SK-N-SH (cell line): ENCODE measurements around the gene MPZL1. TPM values are rescaled to one million over a fixed set of nuclear protein-coding genes. Genes with fewer than 3 reads are reported as not detected.

Experiments used
- CTCF ChIA-PET: fragments of 300-600, 350-600 bp; formaldehyde crosslinking; extraction: SDS; loops from one replicate; lab custom pipeline; 2021; lab: Yijun Ruan, JAX
- POLR2A ChIA-PET: fragments of 350-600 bp; sonication (Branson Sonifier 250); formaldehyde crosslinking; extraction: SDS; loops from one replicate; lab custom pipeline; 2020; ENCODE audit warnings: antibody characterized with exemption, inconsistent platforms; lab: Yijun Ruan, JAX
- DNase-seq: peaks from one replicate; pipeline ENCODE4 v3.0.0; 2012
- H2AFZ ChIP-seq: fragments of 200-600 bp; sonication (generic); 2 replicates; pipeline ENCODE4 v1.8.1; 2016; ENCODE audit warnings: antibody characterized with exemption, mild to moderate bottlenecking, low read depth
- H3F3A ChIP-seq: fragments of 200-600 bp; sonication (generic); replicated peaks from 2 replicates; pipeline ENCODE3; 2016; ENCODE audit warnings: antibody characterized with exemption, mild to moderate bottlenecking; ENCODE audit not compliant: insufficient read depth
- H3K27ac ChIP-seq, 2 experiments: fragments of 200-500 bp in 1 of 2; fragments of 200-600 bp in 1 of 2; sonication (Bioruptor generic) in 1 of 2; sonication (generic), shearing (Covaris generic) in 1 of 2; 2 replicates each; pipeline versions ENCODE4 v1.5.1 to v1.6.1; 2014 to 2016; ENCODE audit warnings: low read depth in 2 of 2, inconsistent platforms in 1 of 2, low read length in 1 of 2, mild to moderate bottlenecking in 1 of 2, mixed read lengths in 1 of 2
- H3K27me3 ChIP-seq: fragments of 200-600 bp; sonication (generic), shearing (Covaris generic); 2 replicates; pipeline ENCODE4 v1.6.1; 2016; ENCODE audit warnings: mixed run types; ENCODE audit not compliant: insufficient read depth
- H3K36me3 ChIP-seq, 2 experiments: fragments of 200-500 bp in 1 of 2; fragments of 200-600 bp in 1 of 2; sonication (Bioruptor generic) in 1 of 2; sonication (generic) in 1 of 2; replicated peaks in 1 of 2; 2 replicates each; pipeline versions ENCODE3 to v1.5.1; 2014 to 2016; ENCODE audit warnings: low read length in 1 of 2, mild to moderate bottlenecking in 1 of 2; ENCODE audit not compliant: insufficient read depth in 2 of 2, control insufficient read depth in 1 of 2
- H3K4me1 ChIP-seq, 2 experiments: fragments of 200-500 bp in 1 of 2; fragments of 200-600 bp in 1 of 2; sonication (Bioruptor generic) in 1 of 2; sonication (generic), shearing (Covaris generic) in 1 of 2; 2 replicates each; pipeline versions ENCODE4 v1.5.1 to v1.6.1; 2014 to 2016; ENCODE audit warnings: low read depth in 1 of 2, low read length in 1 of 2, mixed run types in 1 of 2; ENCODE audit not compliant: insufficient read depth in 2 of 2, control insufficient read depth in 1 of 2
- H3K4me2 ChIP-seq: fragments of 200-600 bp; sonication (generic), shearing (Covaris generic); 2 replicates; pipeline ENCODE4 v1.6.1; 2017; ENCODE audit warnings: mixed run types
- H3K4me3 ChIP-seq, 2 experiments: fragments of 200-500 bp in 1 of 2; fragments of 200-600 bp in 1 of 2; sonication (Bioruptor generic) in 1 of 2; sonication (generic), shearing (Covaris generic) in 1 of 2; 2 replicates each; pipeline versions ENCODE4 v1.5.1 to v1.8.1; 2014 to 2016; ENCODE audit warnings: low read depth in 2 of 2, inconsistent platforms in 1 of 2, low read length in 1 of 2, mild to moderate bottlenecking in 1 of 2, mixed read lengths in 1 of 2, moderate library complexity in 1 of 2
- H3K79me2 ChIP-seq: fragments of 200-600 bp; sonication (generic); 2 replicates; pipeline ENCODE4 v1.8.1; 2017; ENCODE audit warnings: mild to moderate bottlenecking; ENCODE audit not compliant: insufficient read depth
- H3K9ac ChIP-seq: fragments of 200-600 bp; sonication (generic); 2 replicates; pipeline ENCODE4 v1.6.1; 2017; ENCODE audit warnings: mixed run types
- H3K9me2 ChIP-seq: fragments of 200-600 bp; sonication (generic); 2 replicates; pipeline ENCODE4 v1.6.1; 2017; ENCODE audit warnings: mixed run types
- H3K9me3 ChIP-seq: fragments of 200-600 bp; sonication (generic); 2 replicates; pipeline ENCODE4 v1.6.1; 2017; ENCODE audit warnings: mixed run types, mild to moderate bottlenecking, moderate library complexity
- H4K20me1 ChIP-seq: fragments of 200-600 bp; sonication (generic); 2 replicates; pipeline ENCODE4 v1.6.1; 2017; ENCODE audit warnings: mild to moderate bottlenecking, mixed run types; ENCODE audit not compliant: insufficient read depth
- MXI1 ChIP-seq: IDR thresholded peaks from 2 replicates; pipeline ENCODE4 v1.6.1; 2012; ENCODE audit warnings: mild to moderate bottlenecking, low read depth, low read length, improper control_type of control experiment
- PBX3 ChIP-seq: IDR thresholded peaks from 2 replicates; pipeline ENCODE4; 2012
- POLR2AphosphoS5 ChIP-seq: IDR thresholded peaks from 2 replicates; pipeline ENCODE4 v1.6.1; 2012; ENCODE audit warnings: low read depth, low read length
- RAD21 ChIP-seq: IDR thresholded peaks from 2 replicates; pipeline ENCODE4 v1.6.1; 2012; ENCODE audit warnings: mild to moderate bottlenecking, low read length
- SMC3 ChIP-seq: IDR thresholded peaks from 2 replicates; pipeline ENCODE4 v1.6.1; 2012; ENCODE audit warnings: low read depth, low read length, improper control_type of control experiment
- TAF1 ChIP-seq: IDR thresholded peaks from 2 replicates; pipeline ENCODE4 v1.6.1; 2012; ENCODE audit warnings: low read depth, mild to moderate bottlenecking, low read length, moderate library complexity, borderline replicate concordance
- TEAD4 ChIP-seq: IDR thresholded peaks from 2 replicates; pipeline ENCODE4 v1.4.0; 2012; ENCODE audit warnings: mild to moderate bottlenecking, borderline replicate concordance; ENCODE audit not compliant: insufficient read depth
- WGBS: methylation state at CpG from one replicate; pipeline ENCODE4 v1.1.6; 2017; ENCODE audit warnings: low lambda C conversion rate; 5-methylcytosine and 5-hydroxymethylcytosine counted together
- polyA plus RNA-seq, 3 experiments: library from polyadenylated mRNA; depleted of rRNA; stranded (reverse); fragments of >200 nt; gene quantifications; 2 replicates each; pipeline ENCODE4 v1.2.3, GENCODE V29; 2012
- TF ChIP-seq, protein P1 (sequence below): fragments of 200-600 bp; sonication (generic); IDR thresholded peaks from 2 replicates; pipeline ENCODE4 v1.6.1; 2017; ENCODE audit warnings: antibody characterized with exemption, mild to moderate bottlenecking, moderate library complexity
- TF ChIP-seq, protein P2 (sequence below): IDR thresholded peaks from 2 replicates; pipeline ENCODE4 v1.4.0; 2012; ENCODE audit warnings: low read depth, borderline replicate concordance
- TF ChIP-seq, protein P3 (sequence below): IDR thresholded peaks from 2 replicates; pipeline ENCODE4 v1.4.0; 2012; ENCODE audit warnings: low read depth, borderline replicate concordance
- TF ChIP-seq, protein P4 (sequence below): fragments of 150-350 bp; IDR thresholded peaks from 2 replicates; pipeline ENCODE4 v1.6.1; 2016; ENCODE audit warnings: mild to moderate bottlenecking, low read depth, low read length

Gene MPZL1
- polyA plus RNA-seq, 1 of the 3 experiments (the other 2 are of a cell fraction) = 27.3 TPM

DNA sequence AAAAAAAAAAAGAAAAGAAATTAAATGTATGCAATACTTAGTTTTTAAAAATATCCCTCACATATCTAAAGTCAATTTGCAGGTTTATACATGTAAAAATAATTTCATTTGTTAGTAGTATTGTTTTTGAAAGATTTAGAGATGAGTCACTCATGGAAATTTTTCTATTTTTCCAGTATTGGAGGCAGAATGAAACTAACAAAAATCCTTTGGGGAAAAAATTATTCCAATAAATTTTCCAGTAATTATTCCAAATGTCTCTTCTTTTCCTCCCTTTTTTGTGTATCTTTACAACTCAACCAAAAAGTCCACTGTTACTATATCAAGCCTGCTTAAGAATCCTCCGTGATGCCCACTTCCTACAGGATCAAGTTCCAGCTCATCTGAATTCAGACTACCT is 29.9 kb downstream of the MPZL1 start:
- no peak overlapping the region for H3K4me3 ChIP-seq
- H3K4me2 ChIP-seq = 0 out of 2 replicates have a peak overlapping the region, but pooled peaks have one; percentile 14
- peaks cover 99% of the 10 kb centered on the region for H3K79me2 ChIP-seq
- TF ChIP-seq SMC3 (no peak), PBX3 (no peak), TAF1 (no peak), RAD21 (no peak), MXI1 (no peak), TEAD4 (no peak)
- TF ChIP-seq, protein P1, sequence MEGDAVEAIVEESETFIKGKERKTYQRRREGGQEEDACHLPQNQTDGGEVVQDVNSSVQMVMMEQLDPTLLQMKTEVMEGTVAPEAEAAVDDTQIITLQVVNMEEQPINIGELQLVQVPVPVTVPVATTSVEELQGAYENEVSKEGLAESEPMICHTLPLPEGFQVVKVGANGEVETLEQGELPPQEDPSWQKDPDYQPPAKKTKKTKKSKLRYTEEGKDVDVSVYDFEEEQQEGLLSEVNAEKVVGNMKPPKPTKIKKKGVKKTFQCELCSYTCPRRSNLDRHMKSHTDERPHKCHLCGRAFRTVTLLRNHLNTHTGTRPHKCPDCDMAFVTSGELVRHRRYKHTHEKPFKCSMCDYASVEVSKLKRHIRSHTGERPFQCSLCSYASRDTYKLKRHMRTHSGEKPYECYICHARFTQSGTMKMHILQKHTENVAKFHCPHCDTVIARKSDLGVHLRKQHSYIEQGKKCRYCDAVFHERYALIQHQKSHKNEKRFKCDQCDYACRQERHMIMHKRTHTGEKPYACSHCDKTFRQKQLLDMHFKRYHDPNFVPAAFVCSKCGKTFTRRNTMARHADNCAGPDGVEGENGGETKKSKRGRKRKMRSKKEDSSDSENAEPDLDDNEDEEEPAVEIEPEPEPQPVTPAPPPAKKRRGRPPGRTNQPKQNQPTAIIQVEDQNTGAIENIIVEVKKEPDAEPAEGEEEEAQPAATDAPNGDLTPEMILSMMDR = no peak
- TF ChIP-seq, protein P2, sequence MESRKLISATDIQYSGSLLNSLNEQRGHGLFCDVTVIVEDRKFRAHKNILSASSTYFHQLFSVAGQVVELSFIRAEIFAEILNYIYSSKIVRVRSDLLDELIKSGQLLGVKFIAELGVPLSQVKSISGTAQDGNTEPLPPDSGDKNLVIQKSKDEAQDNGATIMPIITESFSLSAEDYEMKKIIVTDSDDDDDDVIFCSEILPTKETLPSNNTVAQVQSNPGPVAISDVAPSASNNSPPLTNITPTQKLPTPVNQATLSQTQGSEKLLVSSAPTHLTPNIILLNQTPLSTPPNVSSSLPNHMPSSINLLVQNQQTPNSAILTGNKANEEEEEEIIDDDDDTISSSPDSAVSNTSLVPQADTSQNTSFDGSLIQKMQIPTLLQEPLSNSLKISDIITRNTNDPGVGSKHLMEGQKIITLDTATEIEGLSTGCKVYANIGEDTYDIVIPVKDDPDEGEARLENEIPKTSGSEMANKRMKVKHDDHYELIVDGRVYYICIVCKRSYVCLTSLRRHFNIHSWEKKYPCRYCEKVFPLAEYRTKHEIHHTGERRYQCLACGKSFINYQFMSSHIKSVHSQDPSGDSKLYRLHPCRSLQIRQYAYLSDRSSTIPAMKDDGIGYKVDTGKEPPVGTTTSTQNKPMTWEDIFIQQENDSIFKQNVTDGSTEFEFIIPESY = no peak
- TF ChIP-seq, protein P3, sequence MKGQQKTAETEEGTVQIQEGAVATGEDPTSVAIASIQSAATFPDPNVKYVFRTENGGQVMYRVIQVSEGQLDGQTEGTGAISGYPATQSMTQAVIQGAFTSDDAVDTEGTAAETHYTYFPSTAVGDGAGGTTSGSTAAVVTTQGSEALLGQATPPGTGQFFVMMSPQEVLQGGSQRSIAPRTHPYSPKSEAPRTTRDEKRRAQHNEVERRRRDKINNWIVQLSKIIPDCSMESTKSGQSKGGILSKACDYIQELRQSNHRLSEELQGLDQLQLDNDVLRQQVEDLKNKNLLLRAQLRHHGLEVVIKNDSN = no peak
- no peak for DNase-seq
- no peaks in the 10 kb centered on the region for H3K36me3 ChIP-seq
- peaks cover 32% of the 10 kb centered on the region for H4K20me1 ChIP-seq
- H3K9me3 ChIP-seq = no peaks in the 10 kb centered on the region
- ChIA-PET POLR2A (no interaction called here), CTCF (no interaction called here)
- no peak overlapping the region for H2AFZ ChIP-seq
- H3K27ac ChIP-seq = no peak overlapping the region; a peak in 1 of 4 replicates
- H3K9ac ChIP-seq = no peak overlapping the region
- H3K9me2 ChIP-seq = no peaks in the 10 kb centered on the region
- whole genome bisulfite sequencing = 83% methylated on average over 1 of the region's 1 CpG
- H3K4me1 ChIP-seq = peaks cover 22 to 23% of the 10 kb centered on the region in 2 experiments; a peak in 3 of 4 replicates
- no peaks in the 10 kb centered on the region for H3K27me3 ChIP-seq
- peaks cover 5% of the 10 kb centered on the region for H3F3A ChIP-seq

DNA sequence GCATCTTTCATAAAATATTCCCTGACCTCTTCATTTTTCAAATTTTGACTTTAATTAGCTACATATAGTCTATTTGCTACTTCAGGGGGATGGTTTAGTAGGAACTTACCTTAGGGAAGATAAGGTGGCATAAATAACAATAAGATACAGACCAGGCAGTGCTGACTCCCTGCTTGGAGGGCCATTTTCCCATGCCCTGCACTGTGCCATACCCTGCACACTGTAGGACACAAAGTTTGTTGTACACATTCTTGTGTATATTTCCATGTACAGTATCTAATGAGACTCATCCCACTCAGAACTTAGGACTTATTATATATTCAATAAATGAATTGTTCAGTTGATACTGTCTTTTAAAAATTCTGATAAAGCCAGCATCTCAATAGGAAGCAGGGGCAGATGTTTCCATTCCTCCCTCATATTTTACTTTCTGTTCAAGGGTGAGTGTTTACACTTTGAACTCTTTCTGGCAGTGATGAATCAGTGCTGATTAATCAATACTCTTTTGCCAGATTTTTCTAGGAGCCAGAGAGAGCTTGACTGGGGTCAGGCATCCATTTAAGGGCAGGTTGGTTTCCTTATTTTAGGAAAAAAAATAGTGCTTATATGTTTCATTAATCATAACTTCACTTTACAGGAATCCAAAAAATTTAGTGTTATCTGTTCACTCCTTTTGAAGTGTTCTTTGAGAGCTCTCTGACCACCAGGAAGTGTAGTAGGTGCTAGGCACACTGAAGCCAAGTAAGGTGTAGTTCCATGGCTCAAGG is 30.6 kb downstream of the MPZL1 start:
- Histone ChIP-seq H3K36me3 (no peaks in the 10 kb centered on the region), H3K4me1 (peaks cover 23 to 26% of the 10 kb centered on the region in 2 experiments; a peak in 3 of 4 replicates), H3K4me3 (no peak overlapping the region), H3K9me2 (no peaks in the 10 kb centered on the region), H3K9me3 (no peaks in the 10 kb centered on the region), H3K4me2 (peak overlapping the region; percentile 14; the same call in 1 of the 2 replicates), H4K20me1 (peaks cover 26% of the 10 kb centered on the region), H3F3A (peaks cover 5% of the 10 kb centered on the region), H2AFZ (no peak overlapping the region)
- DNase-seq = no peak
- no peak for TF ChIP-seq PBX3
- TF ChIP-seq POLR2AphosphoS5 = no peak
- no peak for TF ChIP-seq SMC3
- TF ChIP-seq, protein P4, sequence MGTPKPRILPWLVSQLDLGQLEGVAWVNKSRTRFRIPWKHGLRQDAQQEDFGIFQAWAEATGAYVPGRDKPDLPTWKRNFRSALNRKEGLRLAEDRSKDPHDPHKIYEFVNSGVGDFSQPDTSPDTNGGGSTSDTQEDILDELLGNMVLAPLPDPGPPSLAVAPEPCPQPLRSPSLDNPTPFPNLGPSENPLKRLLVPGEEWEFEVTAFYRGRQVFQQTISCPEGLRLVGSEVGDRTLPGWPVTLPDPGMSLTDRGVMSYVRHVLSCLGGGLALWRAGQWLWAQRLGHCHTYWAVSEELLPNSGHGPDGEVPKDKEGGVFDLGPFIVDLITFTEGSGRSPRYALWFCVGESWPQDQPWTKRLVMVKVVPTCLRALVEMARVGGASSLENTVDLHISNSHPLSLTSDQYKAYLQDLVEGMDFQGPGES = no peak
- TF ChIP-seq, all 33 proteins: peak for 0
- Histone ChIP-seq H3K27ac (peak overlapping the region in 1 of 2 experiments; percentile 7; a peak in 1 of 4 replicates), H3K9ac (no peak overlapping the region), H3K27me3 (no peaks in the 10 kb centered on the region), H3K79me2 (peaks cover 97% of the 10 kb centered on the region)
- ChIA-PET POLR2A (no interaction called here), CTCF (interaction anchor here (0.8 to 1.9 kb wide), 2 partner anchors 14 to 59 kb away, joined by 4 to 5 read pairs; no protein-coding TSS in a partner anchor)
